H1 (cell line): ENCODE measurements around the gene NUFIP2. TPM values are rescaled to one million over a fixed set of nuclear protein-coding genes. Genes with fewer than 3 reads are reported as not detected.

Experiments
- JUN ChIP-seq: IDR thresholded peaks from 2 replicates; pipeline ENCODE4 v1.6.1; 2011; ENCODE audit warnings: low read depth, mild to moderate bottlenecking, improper control_type of control experiment, low read length
- NANOG ChIP-seq: IDR thresholded peaks from 2 replicates; pipeline ENCODE4 v1.6.1; 2011; ENCODE audit warnings: low read length, low read depth, mild to moderate bottlenecking, inconsistent platforms; ENCODE audit not compliant: insufficient read depth, poor library complexity, severe bottlenecking
- PHF8 ChIP-seq: fragments of 200-600 bp; sonication (generic); conservative IDR thresholded peaks from 2 replicates; pipeline ENCODE4 v1.7.1; 2012; ENCODE audit warnings: low read depth, mild to moderate bottlenecking, inconsistent platforms, low read length, moderate library complexity
- TAF1 ChIP-seq: IDR thresholded peaks from 2 replicates; pipeline ENCODE4 v1.6.1; 2011; ENCODE audit warnings: mild to moderate bottlenecking, low read depth, low read length
- polyA plus RNA-seq, 7 experiments: library from polyadenylated mRNA; depleted of rRNA in 3 of 7; stranded (reverse) in 5 of 7; unstranded in 2 of 7; fragments of >200 nt in 5 of 7; fragments of 200-250 nt in 2 of 7; gene quantifications; 1 replicate in 5 of 7; 2 replicates in 1 of 7; 4 replicates in 1 of 7; pipeline versions ENCODE4 v1.2.1 to v1.2.3, GENCODE V29; 2011 to 2013; ENCODE audit warnings: missing spikeins in 2 of 7, mixed read lengths in 2 of 7
- total RNA-seq: library from RNA; stranded (reverse); fragmentation: NEBNext Ultra II Directional; extraction: Animal tissue kit (Norgen Biotek cat#: 25700); gene quantifications from 2 replicates; pipeline ENCODE4 v1.2.1, GENCODE V29; 2021

NUFIP2 gene
- total and polyA plus RNA-seq, 2 of the 8 experiments (the other 6 are each of a cell fraction or from before 2014, with no cell fraction given), result 65.9 to 118 TPM

- TF ChIP-seq PHF8 (peak; percentile 89), JUN (no peak), NANOG (peak; percentile 18), TAF1 (peak; percentile 99)
These were observed at the start of gene NUFIP2 (continued) for GRCh38 chr17:29293890-29294579.
